RWPE2 (cell line): Measurements from ENCODE around the gene PSTK.

Experiments used
- ATAC-seq: fragments of 200-7000 bp; cut with Tn5 transposase; 3 replicates; pipeline ENCODE4 v1.9.1; 2021; ENCODE audit warnings: low read depth
- DNase-seq: peaks from one replicate; pipeline ENCODE4 v3.0.0-alpha.2; 2020; ENCODE audit warnings: low spot score
- H3K27ac ChIP-seq: fragments of 450-650 bp; 2 replicates; pipeline ENCODE4 v1.5.1; 2017; ENCODE audit warnings: mild to moderate bottlenecking; ENCODE audit not compliant: poor library complexity, severe bottlenecking
- H3K27me3 ChIP-seq: fragments of 250-450 bp; sonication (Bioruptor Pico); 2 replicates; pipeline ENCODE4 v1.5.1; 2021; ENCODE audit warnings: mild to moderate bottlenecking, moderate library complexity; ENCODE audit not compliant: insufficient read depth, poor library complexity, severe bottlenecking
- H3K36me3 ChIP-seq: fragments of 250-450 bp; sonication (Bioruptor Pico); 2 replicates; pipeline ENCODE4 v1.5.1; 2020; ENCODE audit warnings: low read depth, mild to moderate bottlenecking, moderate library complexity
- H3K4me1 ChIP-seq: fragments of 250-450 bp; sonication (Bioruptor Pico); 2 replicates; pipeline ENCODE4 v1.5.1; 2021; ENCODE audit warnings: mild to moderate bottlenecking, moderate library complexity; ENCODE audit not compliant: insufficient read depth, poor library complexity, severe bottlenecking
- H3K4me3 ChIP-seq: fragments of 250-450 bp; sonication (Bioruptor Pico); 2 replicates; pipeline ENCODE4 v1.5.1; 2021; ENCODE audit warnings: mild to moderate bottlenecking, moderate library complexity; ENCODE audit not compliant: severe bottlenecking
- H3K9me3 ChIP-seq: fragments of 250-450 bp; sonication (Bioruptor Pico); 2 replicates; pipeline ENCODE4 v1.5.1; 2021; ENCODE audit warnings: mild to moderate bottlenecking, moderate library complexity; ENCODE audit not compliant: severe bottlenecking
- CTCF ChIP-seq: fragments of 450-650 bp; IDR thresholded peaks from one replicate; pipeline ENCODE4 v1.5.1; 2017; ENCODE audit warnings: mild to moderate bottlenecking, moderate library complexity; ENCODE audit not compliant: poor library complexity, severe bottlenecking

Gene PSTK

GRCh38 chr10:123004298-123004697 lies 24.1 kb downstream of the PSTK start:
- no peaks in the 10 kb centered on the region for H3K9me3 ChIP-seq
- H3K36me3 ChIP-seq, result no peaks in the 10 kb centered on the region
- H3K27me3 ChIP-seq, result no peaks in the 10 kb centered on the region
- H3K4me3 ChIP-seq, result no peak overlapping the region
- peaks cover 3% of the 10 kb centered on the region for H3K4me1 ChIP-seq
- ATAC-seq (no peak), DNase-seq (no peak)
- no peak overlapping the region for H3K27ac ChIP-seq
- TF ChIP-seq CTCF, result no peak

GRCh38 chr10:123007558-123008354 lies 27.6 kb downstream of the PSTK start:
- no peaks in the 10 kb centered on the region for H3K9me3 ChIP-seq
- ATAC-seq, result peak; percentile 48
- no peaks in the 10 kb centered on the region for H3K27me3 ChIP-seq
- peaks cover 2% of the 10 kb centered on the region for H3K4me1 ChIP-seq
- no peak for DNase-seq
- peak overlapping the region; percentile 90 for H3K4me3 ChIP-seq
- TF ChIP-seq CTCF, result no peak
- H3K36me3 ChIP-seq, result no peaks in the 10 kb centered on the region
- H3K27ac ChIP-seq, result peak overlapping the region; percentile 12

DNA sequence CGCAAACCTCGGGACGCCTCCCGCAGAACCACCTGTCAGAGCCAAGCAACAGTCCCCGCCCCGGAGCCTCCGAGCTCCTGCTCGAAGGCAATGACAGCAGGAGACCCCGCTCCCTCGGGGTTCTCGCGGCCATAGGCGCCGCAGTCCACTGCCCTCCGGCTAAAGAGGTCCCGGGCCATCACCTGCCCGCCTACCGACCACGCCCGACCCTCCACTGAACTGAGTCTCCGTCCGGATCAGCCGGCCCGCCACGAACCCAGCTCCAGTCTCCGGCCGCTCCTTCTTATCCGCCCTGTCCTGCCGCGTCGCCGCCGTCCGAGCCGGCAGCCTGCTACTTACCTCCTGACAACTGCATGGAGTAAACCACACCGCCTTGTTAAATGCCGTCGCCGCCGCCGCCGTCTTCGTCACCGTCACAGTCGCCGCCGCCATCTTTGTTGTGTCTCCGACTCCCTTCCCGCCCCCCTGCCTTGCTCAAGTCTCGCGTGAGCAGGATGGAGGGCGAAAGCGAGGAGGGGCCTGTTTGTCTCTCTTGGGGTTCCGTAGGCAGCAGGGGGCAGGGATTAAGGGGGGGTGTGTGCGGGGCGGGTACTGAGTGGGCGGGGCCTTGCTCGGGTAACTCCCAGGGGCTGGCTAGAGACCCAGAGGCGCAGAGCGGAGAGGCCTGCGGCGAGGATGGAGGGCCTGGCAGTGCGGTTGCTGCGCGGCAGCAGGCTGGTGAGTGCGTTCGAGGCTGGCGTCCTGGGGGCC lies 28.3 kb downstream of the PSTK start, which contains the start of the genes ACADSB and IKZF5:
Gene ACADSB (plus strand): TSS at position 652 of the 750 bp plus-strand sequence. CDS start 24 bp downstream, at position 676.
Gene IKZF5 (minus strand): TSS at position 441 of the 750 bp plus-strand sequence. CDS start 10,170 bp downstream, outside the sequence.
- Histone ChIP-seq H3K4me3 (peak within 1 kb of the TSS; percentile 90), H3K27me3 (no peaks in the 10 kb centered on the region), H3K4me1 (peaks cover 2% of the 10 kb centered on the region), H3K36me3 (no peaks in the 10 kb centered on the region), H3K27ac (peak within 1 kb of the TSS; percentile 12), H3K9me3 (no peaks in the 10 kb centered on the region)
- TF ChIP-seq CTCF, result no peak
- DNase-seq (peak; percentile 94), ATAC-seq (peak; percentile 89)

- no peak overlapping the region for H3K27ac ChIP-seq
These were observed 29.1 kb downstream of the PSTK start for GRCh38 chr10:123009105-123009820.

More at GRCh38 chr10:123009105-123009820, 29.1 kb downstream of the PSTK start:
- Histone ChIP-seq H3K4me3 (peak overlapping the region; percentile 90), H3K9me3 (no peaks in the 10 kb centered on the region), H3K27me3 (no peaks in the 10 kb centered on the region), H3K36me3 (no peaks in the 10 kb centered on the region), H3K4me1 (peaks cover 2% of the 10 kb centered on the region)
- ATAC-seq, result peak; percentile 10; the same call in 2 of the 3 replicates
- DNase-seq, result no peak
- TF ChIP-seq CTCF, result no peak
